CD4-positive, CD25-positive, alpha-beta regulatory T cell (primary cell): ENCODE results near the gene CSMD2. TPM values are rescaled to one million over a fixed set of nuclear protein-coding genes. Genes with fewer than 3 reads are reported as not detected.
"Not testable (repeated sequence)": the region's sequence is repeated elsewhere in the genome, so short reads cannot be mapped to it uniquely, and the experiment has no call there.

Source experiments
- ATAC-seq, 2 donors: fragments of 150-1000 bp; cut with Tn5 transposase; one replicate each; pipeline ENCODE4 v1.10.0; 2021; ENCODE audit warnings: low read depth in 2 of 2, moderate number of reproducible peaks in 2 of 2, moderate library complexity in 1 of 2
- DNase-seq, 3 donors: peaks; one replicate each; pipeline versions ENCODE4 v3.0.0 to v3.0.0-alpha.2; 2012 to 2022; ENCODE audit warnings: mixed read lengths in 1 of 3
- H3K27ac ChIP-seq: one replicate; pipeline ENCODE4 v1.7.0; 2013; ENCODE audit warnings: mild to moderate bottlenecking, low read length; ENCODE audit not compliant: insufficient read depth, poor library complexity, severe bottlenecking
- H3K27me3 ChIP-seq: one replicate; pipeline ENCODE4 v1.7.0; 2013; ENCODE audit warnings: low read length; ENCODE audit not compliant: control insufficient read depth, insufficient read depth
- H3K36me3 ChIP-seq: one replicate; pipeline ENCODE4 v1.7.0; 2013; ENCODE audit warnings: mild to moderate bottlenecking, low read length, moderate library complexity; ENCODE audit not compliant: control insufficient read depth, insufficient read depth
- H3K4me1 ChIP-seq: 2 replicates; pipeline ENCODE4 v1.7.0; 2013; ENCODE audit warnings: mild to moderate bottlenecking, low read length; ENCODE audit not compliant: insufficient read depth, control insufficient read depth, poor library complexity, severe bottlenecking
- H3K4me3 ChIP-seq: one replicate; pipeline ENCODE4 v1.7.0; 2013; ENCODE audit warnings: low read depth, mild to moderate bottlenecking, low read length, moderate library complexity
- H3K9me3 ChIP-seq, 2 experiments: 1 replicate in 1 of 2; 2 replicates in 1 of 2; pipeline ENCODE4 v1.7.0; 2013; ENCODE audit warnings: low read length in 2 of 2, mild to moderate bottlenecking in 1 of 2, moderate library complexity in 1 of 2; ENCODE audit not compliant: control insufficient read depth in 2 of 2
- H3K27ac Mint-ChIP-seq, 3 donors: one replicate each; pipeline ENCODE4 v1.8.0; 2020 to 2022; ENCODE audit warnings: mild to moderate bottlenecking in 3 of 3, mixed read lengths in 3 of 3, moderate library complexity in 2 of 3
- H3K27me3 Mint-ChIP-seq: one replicate; pipeline ENCODE4 v1.8.0; 2022; ENCODE audit warnings: mild to moderate bottlenecking, mixed read lengths
- H3K36me3 Mint-ChIP-seq: one replicate; pipeline ENCODE4 v1.8.0; 2020; ENCODE audit warnings: mixed read lengths
- H3K4me1 Mint-ChIP-seq, 4 donors: one replicate each; pipeline ENCODE4 v1.8.0; 2020 to 2022; ENCODE audit warnings: mixed read lengths in 4 of 4, mild to moderate bottlenecking in 1 of 4
- H3K4me3 Mint-ChIP-seq, 4 donors: one replicate each; pipeline ENCODE4 v1.8.0; 2020 to 2022; ENCODE audit warnings: mild to moderate bottlenecking in 4 of 4, mixed read lengths in 4 of 4, moderate library complexity in 3 of 4
- H3K9me3 Mint-ChIP-seq, 7 donors: one replicate each; pipeline ENCODE4 v1.8.0; 2020 to 2022; ENCODE audit warnings: mixed read lengths in 7 of 7, mild to moderate bottlenecking in 3 of 7, moderate library complexity in 2 of 7
- polyA plus RNA-seq, 4 donors: library from polyadenylated mRNA; unstranded; fragments of 300-500 nt; fragmentation: Illumina TruSeq; gene quantifications; one replicate each; pipeline ENCODE4 v1.2.3, GENCODE V29; 2021
- total RNA-seq: library from RNA; stranded (reverse); gene quantifications from one replicate; pipeline ENCODE4 v1.2.3, GENCODE V29; 2022

CSMD2 gene
- total and polyA plus RNA-seq, 5 donors from 2014 or later: not detected

DNA sequence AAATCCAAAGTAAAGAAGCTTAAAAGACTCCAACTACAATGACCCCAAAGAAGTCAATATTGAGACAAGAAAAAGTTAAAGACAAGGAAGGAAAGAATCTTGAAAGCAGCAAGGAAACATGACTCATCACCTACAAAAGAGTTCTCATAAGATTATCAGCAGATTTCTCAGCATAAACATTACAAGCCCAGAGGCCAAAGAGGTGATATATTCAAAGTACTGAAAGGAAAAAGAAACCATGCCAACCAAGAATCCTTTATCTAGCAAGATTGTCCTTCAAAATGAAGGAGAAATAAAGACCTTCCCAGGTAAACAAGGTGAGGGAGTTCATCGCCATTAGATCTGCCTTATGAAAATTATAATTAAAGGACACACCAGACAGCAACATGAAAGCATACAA, 49.8 kb downstream of the CSMD2 start:
- H3K27ac ChIP-seq: no peak overlapping the region
- no peaks in the 10 kb centered on the region for H3K36me3 ChIP-seq
- H3K9me3 ChIP-seq: peaks cover 14 to 16% of the 10 kb centered on the region in 2 experiments
- Mint-ChIP-seq H3K4me1 (no peaks in the 10 kb centered on the region), H3K4me3 (no peak overlapping the region), H3K27me3 (no peaks in the 10 kb centered on the region), H3K27ac (no peak overlapping the region), H3K36me3 (no peaks in the 10 kb centered on the region), H3K9me3 (peaks cover 5 to 32% (median 12%) of the 10 kb centered on the region in 7 donors)
- H3K27me3 ChIP-seq: no peaks in the 10 kb centered on the region
- ATAC-seq (no peak), DNase-seq (no peak)
- no peaks in the 10 kb centered on the region for H3K4me1 ChIP-seq
- H3K4me3 ChIP-seq: no peak overlapping the region

- DNase-seq: peak in 1 of 3 donors; percentile 2
- peaks cover 14 to 16% of the 10 kb centered on the region in 2 experiments for H3K9me3 ChIP-seq
Observed at GRCh38 chr1:34113887-34114286, 51.1 kb downstream of the CSMD2 start.

GRCh38 chr1:34113362-34113761, 51.7 kb downstream of the CSMD2 start:
- DNase-seq (no peak), ATAC-seq (no peak)
- Histone ChIP-seq H3K27ac (no peak overlapping the region), H3K36me3 (no peaks in the 10 kb centered on the region), H3K27me3 (no peaks in the 10 kb centered on the region), H3K9me3 (peaks cover 14 to 16% of the 10 kb centered on the region in 2 experiments), H3K4me3 (no peak overlapping the region), H3K4me1 (no peaks in the 10 kb centered on the region)
- Mint-ChIP-seq H3K36me3 (no peaks in the 10 kb centered on the region), H3K27ac (no peak overlapping the region), H3K27me3 (no peaks in the 10 kb centered on the region), H3K4me1 (no peaks in the 10 kb centered on the region), H3K4me3 (no peak overlapping the region), H3K9me3 (peaks cover 3 to 26% (median 9%) of the 10 kb centered on the region in 7 donors)

More at GRCh38 chr1:34113887-34114286, 51.1 kb downstream of the CSMD2 start:
- Mint-ChIP-seq H3K27ac (no peak overlapping the region), H3K27me3 (no peaks in the 10 kb centered on the region), H3K36me3 (no peaks in the 10 kb centered on the region), H3K4me1 (no peaks in the 10 kb centered on the region), H3K4me3 (no peak overlapping the region), H3K9me3 (peaks cover 4 to 28% (median 9%) of the 10 kb centered on the region in 7 donors)
- no peaks in the 10 kb centered on the region for H3K27me3 ChIP-seq
- no peak for ATAC-seq
- H3K4me1 ChIP-seq: no peaks in the 10 kb centered on the region
- H3K4me3 ChIP-seq: no peak overlapping the region
- no peaks in the 10 kb centered on the region for H3K36me3 ChIP-seq
- H3K27ac ChIP-seq: no peak overlapping the region

DNA sequence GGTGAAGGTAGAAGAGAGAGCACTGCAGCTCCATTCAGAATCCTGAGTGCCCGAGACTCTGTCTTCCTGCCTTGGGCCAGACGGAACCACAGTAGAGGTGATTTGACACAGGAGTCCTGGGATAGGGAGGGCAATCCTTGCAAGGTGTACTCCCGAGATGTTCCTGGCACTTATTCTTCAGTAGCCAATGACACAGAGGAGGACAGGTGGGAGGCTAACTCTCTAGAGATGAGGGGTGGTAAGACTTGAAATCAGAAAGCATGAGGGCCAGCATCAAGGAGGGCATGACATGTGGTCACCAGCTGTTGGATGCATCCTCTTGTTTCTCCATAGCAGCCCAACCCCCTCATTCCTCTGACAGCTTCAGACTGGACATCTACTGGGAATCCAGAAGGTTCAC, 56.3 kb downstream of the CSMD2 start:
- H3K4me3 Mint-ChIP-seq: no peak overlapping the region
- H3K27me3 Mint-ChIP-seq: peaks cover 7% of the 10 kb centered on the region
- H3K9me3 Mint-ChIP-seq: peaks cover 0 to 6% (median 0%) of the 10 kb centered on the region in 7 donors
- no peaks in the 10 kb centered on the region for H3K36me3 Mint-ChIP-seq
- no peaks in the 10 kb centered on the region for H3K27me3 ChIP-seq
- no peaks in the 10 kb centered on the region for H3K4me1 Mint-ChIP-seq
- H3K4me3 ChIP-seq: no peak overlapping the region
- peaks cover 0 to under 1% of the 10 kb centered on the region in 2 experiments for H3K9me3 ChIP-seq
- H3K27ac Mint-ChIP-seq: peak overlapping the region in 1 of 3 donors; percentile 64
- H3K4me1 ChIP-seq: no peaks in the 10 kb centered on the region
- DNase-seq: no peak
- no peaks in the 10 kb centered on the region for H3K36me3 ChIP-seq
- no peak overlapping the region for H3K27ac ChIP-seq
- no peak for ATAC-seq

GRCh38 chr1:34108269-34108668, 56.8 kb downstream of the CSMD2 start:
- DNase-seq (no peak), ATAC-seq (no peak)
- no peaks in the 10 kb centered on the region for H3K36me3 Mint-ChIP-seq
- Histone ChIP-seq H3K36me3 (no peaks in the 10 kb centered on the region), H3K27ac (no peak overlapping the region), H3K4me3 (no peak overlapping the region), H3K4me1 (no peaks in the 10 kb centered on the region), H3K27me3 (no peaks in the 10 kb centered on the region), H3K9me3 (no peaks in the 10 kb centered on the region)
- no peaks in the 10 kb centered on the region for H3K4me1 Mint-ChIP-seq
- no peak overlapping the region for H3K4me3 Mint-ChIP-seq
- H3K27ac Mint-ChIP-seq: no peak overlapping the region
- H3K9me3 Mint-ChIP-seq: peaks cover 0 to 3% (median 0%) of the 10 kb centered on the region in 7 donors
- peaks cover 7% of the 10 kb centered on the region for H3K27me3 Mint-ChIP-seq

GRCh38 chr1:34101151-34101550, 63.9 kb downstream of the CSMD2 start:
- no peak overlapping the region for H3K27ac Mint-ChIP-seq
- no peaks in the 10 kb centered on the region for H3K36me3 Mint-ChIP-seq
- H3K27me3 Mint-ChIP-seq: peaks cover 6% of the 10 kb centered on the region

GRCh38 chr1:34100332-34100731, 64.7 kb downstream of the CSMD2 start:
- no peaks in the 10 kb centered on the region for H3K27me3 Mint-ChIP-seq
- DNase-seq: no peak
- no peak for ATAC-seq
- Histone ChIP-seq H3K4me1 (no peaks in the 10 kb centered on the region), H3K27me3 (no peaks in the 10 kb centered on the region), H3K27ac (no peak overlapping the region), H3K4me3 (no peak overlapping the region), H3K9me3 (no peaks in the 10 kb centered on the region), H3K36me3 (no peaks in the 10 kb centered on the region)
- H3K9me3 Mint-ChIP-seq: peaks cover 0 to 4% (median 1%) of the 10 kb centered on the region in 7 donors
- H3K4me1 Mint-ChIP-seq: no peaks in the 10 kb centered on the region
- no peak overlapping the region for H3K27ac Mint-ChIP-seq
- H3K36me3 Mint-ChIP-seq: no peaks in the 10 kb centered on the region
- H3K4me3 Mint-ChIP-seq: no peak overlapping the region

More at GRCh38 chr1:34101151-34101550, 63.9 kb downstream of the CSMD2 start:
- Histone ChIP-seq H3K36me3 (no peaks in the 10 kb centered on the region), H3K9me3 (no peaks in the 10 kb centered on the region), H3K4me1 (no peaks in the 10 kb centered on the region), H3K27ac (no peak overlapping the region), H3K27me3 (no peaks in the 10 kb centered on the region), H3K4me3 (no peak overlapping the region)
- Mint-ChIP-seq H3K4me1 (no peaks in the 10 kb centered on the region), H3K9me3 (peaks cover 0 to 4% (median 1%) of the 10 kb centered on the region in 7 donors), H3K4me3 (no peak overlapping the region)
- ATAC-seq (no peak), DNase-seq (no peak)

GRCh38 chr1:34092399-34092798, 72.6 kb downstream of the CSMD2 start:
- peak overlapping the region in 1 of 3 donors; percentile 20 for H3K27ac Mint-ChIP-seq
- H3K4me3 ChIP-seq, H3K4me1 Mint-ChIP-seq, H3K36me3 Mint-ChIP-seq, H3K4me3 Mint-ChIP-seq, H3K27ac ChIP-seq, ATAC-seq, H3K9me3 ChIP-seq, H3K36me3 ChIP-seq, H3K4me1 ChIP-seq, H3K27me3 Mint-ChIP-seq, DNase-seq, H3K27me3 ChIP-seq: not testable (repeated sequence)
- peaks cover 0 to 11% (median 0%) of the 10 kb centered on the region in 7 donors for H3K9me3 Mint-ChIP-seq
